H4 (cell line): ENCODE results near the gene DAND5. TPM values are rescaled to one million over a fixed set of nuclear protein-coding genes. Genes with fewer than 3 reads are reported as not detected.
"Not testable (repeated sequence)": the region's sequence is repeated elsewhere in the genome, so short reads cannot be mapped to it uniquely, and the experiment has no call there.

Source experiments
- DNase-seq: peaks from one replicate; pipeline ENCODE4 v3.0.0-alpha.2; 2015; ENCODE audit warnings: low spot score
- total RNA-seq: library from RNA; depleted of rRNA; stranded (reverse); fragments of >200 nt; shearing (Covaris generic); gene quantifications from 2 replicates; pipeline ENCODE4 v1.2.3, GENCODE V29; 2014

DAND5 gene
- total RNA-seq, 1 experiment from 2014 or later = 0.06 TPM

- peak; percentile 99 for DNase-seq
Observed at GRCh38 chr19:12945479-12946091, 23.8 kb upstream of the DAND5 start, which contains the start of gene RAD23A. Gene RAD23A (plus strand): TSS chr19:12945862. CDS start chr19:12945949, 87 bp downstream.

GRCh38 chr19:12946092-12946721 lies 23.2 kb upstream of the DAND5 start:
- no peak for DNase-seq

GRCh38 chr19:12946731-12947496 lies 22.5 kb upstream of the DAND5 start:
- no peak for DNase-seq

GRCh38 chr19:12947702-12948611 lies 21.4 kb upstream of the DAND5 start:
- no peak for DNase-seq

- DNase-seq = no peak
Observed at GRCh38 chr19:12948612-12949362, 20.6 kb upstream of the DAND5 start.

DNA sequence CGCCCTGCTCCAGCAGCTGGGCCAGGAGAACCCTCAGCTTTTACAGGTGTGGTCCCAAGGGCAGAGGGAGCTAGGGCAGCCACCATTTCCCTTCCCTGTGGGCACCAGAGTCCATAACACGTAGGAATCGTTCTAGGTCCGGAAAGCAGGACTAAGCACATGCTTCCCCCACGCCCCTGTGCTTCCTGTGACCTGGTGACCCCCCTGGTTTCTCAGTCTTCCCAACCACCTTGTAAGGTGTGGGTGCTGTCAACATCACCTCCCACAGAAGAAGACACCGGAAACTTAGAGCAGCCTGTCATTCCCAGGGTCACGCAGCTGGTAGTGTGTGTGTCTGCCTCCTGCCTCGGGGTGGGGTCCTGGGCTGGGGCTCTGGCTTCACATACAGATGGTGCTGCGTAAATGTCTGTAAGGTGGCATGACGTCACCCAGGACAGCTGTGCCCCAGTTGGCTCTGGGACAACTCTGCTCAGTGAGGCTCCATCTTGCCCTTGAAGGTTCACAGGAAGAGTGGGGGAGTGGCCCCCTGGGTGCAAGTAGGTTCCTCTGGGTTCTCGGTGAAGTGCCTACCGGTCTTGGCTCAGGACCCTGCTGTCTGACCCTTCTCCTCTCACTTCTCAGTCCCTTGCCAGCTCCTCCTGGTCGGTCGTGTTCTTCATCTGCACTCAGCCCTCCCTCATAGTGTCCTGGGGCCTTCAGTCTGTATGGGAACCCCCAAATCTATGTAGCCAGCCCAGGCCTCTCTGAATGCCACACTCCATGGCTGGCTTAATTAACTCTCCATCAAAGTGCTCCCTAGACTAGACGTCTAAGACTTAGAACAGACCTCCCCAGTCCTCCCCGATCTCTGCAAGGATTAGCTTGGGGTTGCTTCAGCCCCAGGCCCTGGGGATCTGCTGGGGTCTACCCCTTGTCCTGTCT lies 19.8 kb upstream of the DAND5 start:
- no peak for DNase-seq

- DNase-seq = not testable (repeated sequence)
Observed at GRCh38 chr19:12952050-12952449, 17.3 kb upstream of the DAND5 start.

DNA sequence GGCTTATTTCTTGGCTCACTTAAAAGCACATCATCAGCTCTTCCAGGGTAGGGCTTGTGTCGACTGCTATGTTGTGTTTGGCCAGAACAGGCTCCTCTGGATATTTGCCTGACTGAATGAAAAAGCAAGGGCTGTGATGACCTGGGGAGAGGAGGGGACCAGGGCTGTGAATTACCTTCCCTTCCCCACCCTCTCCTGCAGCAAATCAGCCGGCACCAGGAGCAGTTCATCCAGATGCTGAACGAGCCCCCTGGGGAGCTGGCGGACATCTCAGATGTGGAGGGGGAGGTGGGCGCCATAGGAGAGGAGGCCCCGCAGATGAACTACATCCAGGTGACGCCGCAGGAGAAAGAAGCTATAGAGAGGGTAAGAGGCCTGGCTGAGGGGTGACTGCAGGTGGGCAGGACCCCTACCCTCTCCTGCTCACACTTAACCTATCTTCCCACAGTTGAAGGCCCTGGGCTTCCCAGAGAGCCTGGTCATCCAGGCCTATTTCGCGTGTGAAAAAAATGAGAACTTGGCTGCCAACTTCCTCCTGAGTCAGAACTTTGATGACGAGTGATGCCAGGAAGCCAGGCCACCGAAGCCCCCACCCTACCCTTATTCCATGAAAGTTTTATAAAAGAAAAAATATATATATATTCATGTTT lies 16.8 kb upstream of the DAND5 start:
- peak; percentile 76 for DNase-seq

GRCh38 chr19:12953138-12953798 lies 16.1 kb upstream of the DAND5 start:
- peak; percentile 58 for DNase-seq

DNA sequence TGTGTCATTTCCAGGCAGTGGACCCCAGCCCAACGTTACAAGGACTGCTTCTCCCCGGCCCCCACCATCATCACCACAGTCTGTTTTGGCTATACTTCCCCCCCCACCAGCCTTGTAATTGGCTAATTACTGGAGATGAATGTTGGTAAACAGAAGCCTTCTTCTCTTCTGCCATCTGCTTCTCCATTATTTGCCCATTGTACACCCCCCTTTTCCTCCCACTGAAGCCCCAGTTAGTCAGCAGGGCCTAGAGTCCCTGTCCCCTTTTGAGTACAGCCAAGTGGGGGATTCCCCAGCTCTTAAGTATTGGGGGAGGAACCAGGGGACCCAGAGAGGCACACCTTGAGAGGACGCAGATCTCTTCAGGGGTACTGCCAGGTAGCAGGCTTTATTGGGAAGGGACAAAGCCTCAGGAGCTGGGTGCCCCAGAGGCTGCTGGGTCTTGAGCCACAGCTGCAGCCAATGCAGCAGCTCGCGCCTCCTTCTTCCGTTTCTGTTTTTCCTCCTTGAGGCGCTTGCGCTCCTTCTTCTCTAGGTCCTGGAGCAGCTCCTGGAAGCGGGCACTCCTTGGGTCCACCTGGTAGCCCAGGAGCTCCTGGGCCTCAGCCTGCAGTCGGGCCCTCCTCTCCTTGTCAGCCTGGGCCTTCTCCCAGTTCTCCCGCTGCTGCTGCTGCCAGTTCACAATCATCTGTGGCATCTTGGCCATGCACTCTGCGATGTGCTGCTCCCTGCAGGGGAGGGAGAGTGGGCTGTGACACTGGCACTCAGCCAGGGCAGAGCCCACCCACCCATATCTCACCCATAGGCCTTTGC lies 15.4 kb upstream of the DAND5 start:
- no peak for DNase-seq

- DNase-seq = no peak
Observed at GRCh38 chr19:12954612-12954962, 14.8 kb upstream of the DAND5 start.

- DNase-seq = not testable (repeated sequence)
Observed at GRCh38 chr19:12955575-12955974, 13.8 kb upstream of the DAND5 start.

DNA sequence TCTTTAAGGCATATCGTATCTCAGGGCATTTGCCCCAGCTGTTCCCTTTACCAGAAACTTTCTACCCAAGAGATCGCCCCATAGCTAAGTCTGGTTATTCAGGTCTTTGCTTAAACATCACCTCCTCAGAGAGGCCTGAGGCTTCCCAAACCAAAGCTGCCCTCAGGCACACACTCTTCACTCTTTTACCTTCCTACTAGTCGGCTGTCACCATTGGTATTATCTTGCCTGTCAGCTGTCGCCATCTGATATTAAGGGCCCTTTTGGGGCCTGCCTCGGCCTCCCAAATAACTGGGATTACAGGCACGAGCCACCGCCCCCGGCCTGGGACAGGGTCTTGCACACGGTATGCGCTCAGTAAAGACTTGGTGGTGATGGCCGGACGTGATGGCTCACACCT lies 13.4 kb upstream of the DAND5 start:
- DNase-seq = no peak

DNA sequence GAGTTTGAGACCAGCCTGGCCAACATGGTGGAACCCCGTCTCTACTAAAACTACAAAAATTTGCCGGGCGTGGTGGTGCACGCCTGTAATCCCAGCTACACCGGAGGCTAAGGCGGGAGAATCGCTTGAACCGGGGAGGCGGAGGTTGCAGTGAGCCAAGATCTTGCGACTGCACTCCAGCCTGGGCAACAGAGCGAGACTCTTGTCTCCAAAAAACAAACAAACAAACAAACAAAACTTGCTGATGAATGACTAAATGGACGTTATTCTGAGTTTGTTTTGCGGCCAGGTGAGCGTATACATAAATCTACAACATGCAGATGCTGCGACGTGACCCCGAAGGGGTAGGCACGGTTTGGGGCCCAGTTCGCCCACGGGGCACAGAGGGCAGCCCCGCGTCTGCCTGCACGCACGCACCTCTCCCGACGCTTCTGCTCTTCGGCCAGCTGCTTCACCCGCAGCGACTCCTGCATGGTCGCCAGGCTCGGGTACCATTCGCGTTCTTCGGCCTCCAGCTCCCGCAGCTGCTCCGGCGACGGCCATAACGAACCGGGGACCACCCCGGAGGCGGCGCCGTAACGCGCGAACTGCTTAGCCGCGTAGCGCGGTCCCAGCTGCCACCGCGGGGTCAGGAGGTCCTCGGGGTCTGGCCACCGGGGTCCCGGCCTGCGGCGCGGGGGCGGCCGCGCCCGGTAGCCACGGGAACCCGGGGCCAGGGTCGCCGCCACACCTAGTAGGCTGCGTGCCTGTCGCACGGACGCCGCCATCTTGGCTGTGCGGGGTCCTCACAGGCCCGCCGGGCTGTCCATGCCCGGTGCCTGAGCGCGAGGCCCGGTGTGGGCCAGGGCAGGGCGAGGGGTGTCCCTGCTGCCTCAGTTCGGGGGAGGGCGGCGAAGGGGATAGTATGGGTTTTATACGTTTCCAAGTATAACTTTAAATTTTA lies 12.7 kb upstream of the DAND5 start, which contains the start of gene GADD45GIP1:
Gene GADD45GIP1 (minus strand): TSS at position 778 of the 943 bp plus-strand sequence. CDS start 11 bp downstream, at position 767.
- peak; percentile 75 for DNase-seq

DNA sequence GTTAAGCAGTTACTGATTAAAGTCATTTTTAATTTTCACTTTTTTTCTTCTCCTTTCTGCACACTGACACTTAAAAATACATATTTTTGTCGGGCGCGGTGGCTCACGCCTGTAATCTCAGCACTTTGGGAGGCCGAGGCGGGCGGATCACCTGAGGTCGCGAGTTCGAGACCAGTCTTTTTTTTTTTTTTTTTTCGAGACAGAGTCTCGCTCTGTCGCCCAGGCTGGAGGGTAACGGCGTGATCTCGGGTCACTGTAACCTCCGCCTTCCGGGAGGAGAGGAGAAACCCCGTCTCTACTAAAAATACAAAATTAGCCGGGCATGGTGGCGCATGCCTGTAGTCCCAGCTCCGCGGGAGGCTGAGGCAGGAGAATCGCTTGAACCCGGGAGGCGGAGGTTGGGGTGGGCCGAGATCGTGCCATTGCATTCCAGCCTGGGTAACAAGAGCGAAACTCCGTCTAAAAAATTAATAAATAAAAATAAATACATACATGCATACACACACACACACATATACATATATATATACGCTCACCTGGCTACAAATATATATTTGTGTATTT lies 11.9 kb upstream of the DAND5 start:
- not testable (repeated sequence) for DNase-seq

DNA sequence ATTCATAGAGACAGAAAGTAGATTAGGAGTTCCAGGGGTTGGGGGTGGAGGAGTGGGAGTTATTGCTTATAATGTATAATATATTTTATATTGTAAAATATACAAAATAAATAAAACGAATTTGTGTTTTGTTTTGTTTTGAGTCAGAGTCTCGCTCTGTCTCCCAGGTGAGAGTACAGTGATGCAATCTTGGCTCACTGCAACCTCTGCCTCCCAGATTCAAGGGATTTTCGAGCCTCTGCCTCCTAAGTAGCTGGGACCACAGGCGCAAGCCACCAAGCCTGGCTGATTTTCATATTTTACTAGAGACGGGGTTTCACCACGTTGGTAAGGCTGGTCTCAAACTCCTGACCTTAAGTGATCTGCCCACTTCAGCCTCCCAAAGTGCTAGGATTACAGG lies 9.9 kb upstream of the DAND5 start:
- DNase-seq = no peak
